GM23338 (cell line): ENCODE results near the gene NEK6. TPM values are rescaled to one million over a fixed set of nuclear protein-coding genes. Genes with fewer than 3 reads are reported as not detected.

Source experiments
- EZH2 ChIP-seq: fragments of 200-600 bp; sonication (generic); IDR thresholded peaks from one replicate; pipeline ENCODE4 v1.8.0; 2017; ENCODE audit warnings: antibody characterized with exemption, mild to moderate bottlenecking, low read depth; ENCODE audit not compliant: unreplicated experiment
- EZH2phosphoT487 ChIP-seq: fragments of 200-600 bp; sonication (generic); IDR thresholded peaks from one replicate; pipeline ENCODE4 v1.8.1; 2018; ENCODE audit warnings: antibody characterized with exemption; ENCODE audit not compliant: unreplicated experiment
- JUNB ChIP-seq: IDR thresholded peaks from one replicate; pipeline ENCODE4 v1.6.1; 2016; ENCODE audit warnings: antibody characterized with exemption; ENCODE audit not compliant: unreplicated experiment
- NANOG ChIP-seq: IDR thresholded peaks from 2 replicates; pipeline ENCODE4 v1.6.1; 2016; ENCODE audit warnings: antibody characterized with exemption, borderline replicate concordance
- POLR2AphosphoS5 ChIP-seq: IDR thresholded peaks from 2 replicates; pipeline ENCODE4 v1.6.1; 2016; ENCODE audit warnings: antibody characterized with exemption, low read depth
- STAT1 ChIP-seq: IDR thresholded peaks from one replicate; pipeline ENCODE4 v1.6.1; 2016; ENCODE audit warnings: antibody characterized with exemption; ENCODE audit not compliant: unreplicated experiment
- ZNF114 ChIP-seq: fragments of 250-450 bp; sonication (Bioruptor Pico); IDR thresholded peaks from 2 replicates; pipeline ENCODE4 v1.5.0; 2020; ENCODE audit warnings: mild to moderate bottlenecking, moderate library complexity
- ZNF462 ChIP-seq: fragments of 250-450 bp; sonication (Bioruptor Pico); IDR thresholded peaks from 2 replicates; pipeline ENCODE4 v1.5.0; 2020; ENCODE audit warnings: mild to moderate bottlenecking, moderate library complexity
- polyA plus RNA-seq: library from polyadenylated mRNA; unstranded; fragments of >200 nt; fragmentation: Nextera tagmentation; extraction: Ambion mirVana; gene quantifications from 2 replicates; pipeline ENCODE4 v1.2.1, GENCODE V29; 2016
- total RNA-seq: library from RNA; depleted of rRNA; stranded (reverse); fragments of >200 nt; shearing (Covaris generic); gene quantifications from 2 replicates; pipeline ENCODE4 v1.2.3, GENCODE V29; 2014
- TF ChIP-seq, protein P1 (sequence below): IDR thresholded peaks from one replicate; pipeline ENCODE4 v1.6.1; 2018; ENCODE audit warnings: antibody characterized with exemption; ENCODE audit not compliant: unreplicated experiment

The NEK6 gene
- total and polyA plus RNA-seq, 2 experiments from 2014 or later: 8.1 to 11.2 TPM

DNA sequence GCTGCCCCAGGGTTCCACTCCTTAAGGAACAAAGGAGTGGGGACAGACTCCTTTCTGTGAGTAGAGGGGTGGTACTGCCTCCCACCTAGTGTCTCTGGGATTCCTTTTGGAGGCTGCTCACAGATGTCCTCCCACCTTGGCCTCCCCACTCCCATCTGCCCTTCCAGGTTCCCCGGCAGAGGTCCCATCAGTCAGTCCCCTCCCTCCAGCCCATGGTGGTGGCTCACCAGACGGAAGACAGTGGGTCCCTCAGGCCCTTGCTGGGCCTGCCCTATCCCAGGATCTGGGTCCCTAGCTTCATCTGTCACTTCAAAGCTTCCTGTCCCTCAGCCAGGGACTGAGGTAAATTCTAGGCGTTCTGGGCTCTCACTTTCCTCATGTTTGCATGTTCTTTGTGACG lies 35.6 kb upstream of the NEK6 start (continued):
- TF ChIP-seq ZNF462 (CRISPR knock-in tag) (no peak), ZNF114 (CRISPR knock-in tag) (no peak), POLR2AphosphoS5 (no peak), JUNB (no peak), STAT1 (no peak), NANOG (no peak), EZH2 (no peak), EZH2phosphoT487 (no peak)
- TF ChIP-seq, protein P1, sequence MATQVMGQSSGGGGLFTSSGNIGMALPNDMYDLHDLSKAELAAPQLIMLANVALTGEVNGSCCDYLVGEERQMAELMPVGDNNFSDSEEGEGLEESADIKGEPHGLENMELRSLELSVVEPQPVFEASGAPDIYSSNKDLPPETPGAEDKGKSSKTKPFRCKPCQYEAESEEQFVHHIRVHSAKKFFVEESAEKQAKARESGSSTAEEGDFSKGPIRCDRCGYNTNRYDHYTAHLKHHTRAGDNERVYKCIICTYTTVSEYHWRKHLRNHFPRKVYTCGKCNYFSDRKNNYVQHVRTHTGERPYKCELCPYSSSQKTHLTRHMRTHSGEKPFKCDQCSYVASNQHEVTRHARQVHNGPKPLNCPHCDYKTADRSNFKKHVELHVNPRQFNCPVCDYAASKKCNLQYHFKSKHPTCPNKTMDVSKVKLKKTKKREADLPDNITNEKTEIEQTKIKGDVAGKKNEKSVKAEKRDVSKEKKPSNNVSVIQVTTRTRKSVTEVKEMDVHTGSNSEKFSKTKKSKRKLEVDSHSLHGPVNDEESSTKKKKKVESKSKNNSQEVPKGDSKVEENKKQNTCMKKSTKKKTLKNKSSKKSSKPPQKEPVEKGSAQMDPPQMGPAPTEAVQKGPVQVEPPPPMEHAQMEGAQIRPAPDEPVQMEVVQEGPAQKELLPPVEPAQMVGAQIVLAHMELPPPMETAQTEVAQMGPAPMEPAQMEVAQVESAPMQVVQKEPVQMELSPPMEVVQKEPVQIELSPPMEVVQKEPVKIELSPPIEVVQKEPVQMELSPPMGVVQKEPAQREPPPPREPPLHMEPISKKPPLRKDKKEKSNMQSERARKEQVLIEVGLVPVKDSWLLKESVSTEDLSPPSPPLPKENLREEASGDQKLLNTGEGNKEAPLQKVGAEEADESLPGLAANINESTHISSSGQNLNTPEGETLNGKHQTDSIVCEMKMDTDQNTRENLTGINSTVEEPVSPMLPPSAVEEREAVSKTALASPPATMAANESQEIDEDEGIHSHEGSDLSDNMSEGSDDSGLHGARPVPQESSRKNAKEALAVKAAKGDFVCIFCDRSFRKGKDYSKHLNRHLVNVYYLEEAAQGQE: no peak
